ENCODE measurements around the gene ZFP3.
"Not testable (repeated sequence)": the region's sequence is repeated elsewhere in the genome, so short reads cannot be mapped to it uniquely, and the experiment has no call there.

The ZFP3 gene

DNA sequence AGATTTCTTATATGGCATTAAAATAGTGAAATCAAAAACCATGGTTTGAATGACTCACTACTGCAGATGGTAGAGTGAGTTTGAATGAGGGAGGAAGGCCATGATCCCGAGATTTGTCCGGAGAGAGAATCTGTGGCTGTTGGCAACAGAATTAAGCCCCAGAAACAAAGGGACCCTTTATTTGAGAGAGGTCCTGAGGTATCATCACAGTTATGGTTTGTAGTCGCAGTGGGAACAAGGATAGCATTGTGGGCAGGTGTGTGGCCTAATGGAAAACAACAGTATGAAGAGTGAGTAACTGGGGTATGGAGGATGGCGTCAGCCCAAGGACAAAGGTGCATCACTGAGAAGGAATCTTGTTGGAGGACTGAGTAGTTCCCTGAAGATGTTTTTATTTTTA is 8.5 kb upstream of the ZFP3 start:
- DNase-seq (ENCODE audit: low read depth) = no peak
- H3K4me3 ChIP-seq (ENCODE audit: control insufficient read depth, low read depth, low read length) = no peak overlapping the region
- TF ChIP-seq, protein P1, sequence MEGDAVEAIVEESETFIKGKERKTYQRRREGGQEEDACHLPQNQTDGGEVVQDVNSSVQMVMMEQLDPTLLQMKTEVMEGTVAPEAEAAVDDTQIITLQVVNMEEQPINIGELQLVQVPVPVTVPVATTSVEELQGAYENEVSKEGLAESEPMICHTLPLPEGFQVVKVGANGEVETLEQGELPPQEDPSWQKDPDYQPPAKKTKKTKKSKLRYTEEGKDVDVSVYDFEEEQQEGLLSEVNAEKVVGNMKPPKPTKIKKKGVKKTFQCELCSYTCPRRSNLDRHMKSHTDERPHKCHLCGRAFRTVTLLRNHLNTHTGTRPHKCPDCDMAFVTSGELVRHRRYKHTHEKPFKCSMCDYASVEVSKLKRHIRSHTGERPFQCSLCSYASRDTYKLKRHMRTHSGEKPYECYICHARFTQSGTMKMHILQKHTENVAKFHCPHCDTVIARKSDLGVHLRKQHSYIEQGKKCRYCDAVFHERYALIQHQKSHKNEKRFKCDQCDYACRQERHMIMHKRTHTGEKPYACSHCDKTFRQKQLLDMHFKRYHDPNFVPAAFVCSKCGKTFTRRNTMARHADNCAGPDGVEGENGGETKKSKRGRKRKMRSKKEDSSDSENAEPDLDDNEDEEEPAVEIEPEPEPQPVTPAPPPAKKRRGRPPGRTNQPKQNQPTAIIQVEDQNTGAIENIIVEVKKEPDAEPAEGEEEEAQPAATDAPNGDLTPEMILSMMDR (IDR thresholded peaks at IDR 0.05; ENCODE audit: control insufficient read depth, insufficient read depth, low read depth, low read length, missing control alignments) = no peak

DNA sequence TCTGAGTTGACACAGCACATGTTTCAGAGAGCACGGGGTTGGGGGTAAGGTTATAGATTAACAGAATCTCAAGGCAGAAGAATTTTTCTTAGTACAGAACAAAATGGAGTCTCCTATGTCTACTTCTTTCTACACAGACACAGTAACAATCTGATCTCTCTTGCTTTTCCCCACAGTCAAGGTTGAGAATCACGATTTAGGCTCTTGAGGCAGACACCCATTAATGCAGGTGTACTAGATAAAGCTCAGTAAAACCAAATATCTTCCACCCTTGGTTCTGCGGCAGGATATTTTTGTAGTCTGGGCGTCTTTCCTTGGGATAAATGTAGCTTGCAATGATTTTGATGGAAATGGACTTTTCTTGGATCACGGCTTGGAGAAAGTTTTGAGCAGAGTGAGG is 2.8 kb upstream of the ZFP3 start:
- not testable (repeated sequence) for DNase-seq (ENCODE audit: low read depth); H3K4me3 ChIP-seq (ENCODE audit: control insufficient read depth, low read depth, low read length)

DNA sequence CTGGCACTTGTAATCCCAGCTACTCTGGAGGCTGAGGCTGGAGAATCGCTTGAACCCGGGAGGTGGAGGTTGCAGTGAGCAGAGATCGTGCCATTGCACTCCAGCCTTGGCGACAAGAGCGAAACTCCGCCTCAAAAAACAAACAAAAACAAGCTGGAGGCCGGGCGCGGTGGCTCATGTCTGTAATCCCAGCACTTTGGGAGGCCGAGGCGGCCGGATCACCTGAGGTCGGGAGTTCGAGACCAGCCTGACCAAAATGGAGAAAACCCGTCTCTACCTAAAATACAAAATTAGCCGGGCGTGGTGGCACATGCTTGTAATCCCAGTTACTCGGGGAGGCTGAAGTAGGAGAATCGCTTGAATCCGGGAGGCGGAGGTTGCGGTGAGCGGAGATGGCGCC is 992 bp upstream of the ZFP3 start:
- not testable (repeated sequence) for DNase-seq (ENCODE audit: low read depth); H3K4me3 ChIP-seq (ENCODE audit: control insufficient read depth, low read depth, low read length)

DNA sequence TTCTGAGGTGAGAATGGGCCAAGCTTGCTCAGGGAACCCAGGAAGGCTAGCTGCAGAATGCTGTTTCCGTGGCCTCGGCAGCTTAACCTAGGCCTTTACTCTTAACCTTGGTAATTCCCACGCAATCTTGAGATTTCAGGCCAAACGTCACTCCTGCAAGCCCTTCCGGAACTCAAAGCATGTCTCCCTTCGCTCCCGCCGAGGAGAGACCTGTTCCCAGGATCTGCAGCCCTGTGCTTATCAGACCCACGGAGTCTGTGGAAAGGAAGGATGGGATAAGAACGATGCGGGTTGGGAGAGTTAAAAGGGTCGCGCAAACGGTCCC is 524 bp upstream of the ZFP3 start:
- TF ChIP-seq, protein P1 (IDR thresholded peaks at IDR 0.05; ENCODE audit: control insufficient read depth, insufficient read depth, low read depth, low read length, missing control alignments) = no peak
- DNase-seq (ENCODE audit: low read depth) = no peak
- peak overlapping the region; percentile 86 for H3K4me3 ChIP-seq (ENCODE audit: control insufficient read depth, low read depth, low read length)

DNA sequence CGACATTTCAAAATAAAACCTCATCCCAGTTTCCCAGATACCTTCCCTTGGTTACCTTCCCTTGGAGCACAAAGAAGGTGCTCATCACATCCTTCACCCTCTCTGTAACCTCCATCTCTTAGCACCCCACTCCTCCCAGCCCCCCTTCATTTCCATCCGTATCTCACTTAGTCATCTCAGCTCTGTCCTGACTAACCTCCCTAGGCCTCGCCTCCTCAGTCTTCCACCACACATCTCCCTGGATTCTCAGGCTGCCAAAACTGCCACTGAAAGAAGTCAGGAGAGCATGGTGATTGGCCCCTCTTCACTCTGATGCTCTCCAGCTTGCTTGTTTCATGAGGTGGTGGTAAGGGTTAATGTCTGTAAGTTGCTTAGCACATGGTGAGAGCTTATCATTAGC is 2.3 kb downstream of the ZFP3 start:
- H3K4me3 ChIP-seq (ENCODE audit: control insufficient read depth, low read depth, low read length) = no peak overlapping the region
- DNase-seq (ENCODE audit: low read depth) = no peak
- TF ChIP-seq, protein P1 (IDR thresholded peaks at IDR 0.05; ENCODE audit: control insufficient read depth, insufficient read depth, low read depth, low read length, missing control alignments) = no peak

DNA sequence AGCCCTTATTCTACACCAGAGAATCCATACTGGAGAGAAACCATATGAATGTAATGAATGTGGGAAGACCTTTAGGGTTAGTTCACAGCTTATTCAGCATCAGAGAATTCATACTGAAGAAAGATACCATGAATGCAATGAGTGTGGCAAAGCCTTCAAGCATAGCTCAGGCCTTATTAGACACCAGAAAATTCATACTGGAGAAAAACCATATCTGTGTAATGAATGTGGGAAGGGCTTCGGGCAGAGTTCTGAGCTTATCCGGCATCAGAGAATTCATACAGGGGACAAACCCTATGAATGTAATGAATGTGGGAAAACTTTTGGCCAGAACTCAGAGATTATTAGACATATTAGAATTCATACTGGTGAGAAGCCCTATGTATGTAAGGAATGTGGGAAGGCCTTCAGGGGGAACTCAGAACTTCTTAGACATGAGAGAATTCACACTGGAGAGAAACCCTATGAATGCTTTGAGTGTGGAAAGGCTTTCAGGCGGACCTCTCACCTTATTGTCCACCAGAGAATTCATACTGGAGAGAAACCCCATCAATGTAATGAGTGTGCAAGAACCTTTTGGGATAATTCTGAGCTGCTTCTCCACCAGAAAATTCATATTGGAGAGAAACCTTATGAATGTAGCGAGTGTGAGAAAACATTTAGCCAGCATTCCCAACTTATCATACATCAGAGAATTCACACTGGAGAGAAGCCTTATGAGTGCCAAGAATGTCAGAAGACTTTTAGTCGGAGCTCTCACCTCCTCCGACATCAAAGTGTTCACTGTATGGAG is 14.1 kb downstream of the ZFP3 start:
- no peak overlapping the region for H3K4me3 ChIP-seq (ENCODE audit: control insufficient read depth, low read depth, low read length)
- TF ChIP-seq, protein P1 (IDR thresholded peaks at IDR 0.05; ENCODE audit: control insufficient read depth, insufficient read depth, low read depth, low read length, missing control alignments) = no peak
- DNase-seq (ENCODE audit: low read depth) = no peak

DNA sequence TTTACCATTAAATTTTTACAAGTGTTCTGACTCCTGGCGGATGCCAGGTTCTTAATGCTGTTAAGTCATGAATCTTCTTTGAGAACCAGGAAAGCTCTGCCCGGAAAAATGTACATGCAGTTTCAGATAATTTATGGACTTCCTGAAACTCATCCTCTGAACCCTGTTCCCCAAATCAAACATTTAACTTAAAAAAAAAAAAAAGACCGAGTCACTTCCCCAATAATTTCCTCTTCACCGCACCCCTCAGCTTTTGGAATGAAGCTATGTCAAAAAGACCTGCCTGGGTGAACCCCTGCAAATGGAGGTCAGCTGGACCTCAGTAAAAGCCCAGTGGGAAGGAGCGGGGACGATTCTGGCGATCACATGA is 18.4 kb downstream of the ZFP3 start:
- TF ChIP-seq, protein P1 (IDR thresholded peaks at IDR 0.05; ENCODE audit: control insufficient read depth, insufficient read depth, low read depth, low read length, missing control alignments) = no peak
- H3K4me3 ChIP-seq (ENCODE audit: control insufficient read depth, low read depth, low read length) = no peak overlapping the region
- DNase-seq (ENCODE audit: low read depth) = no peak

Measured in AG09309 (cell line).